ENCODE measurements around the gene SEMA6A.

Gene SEMA6A

DNA sequence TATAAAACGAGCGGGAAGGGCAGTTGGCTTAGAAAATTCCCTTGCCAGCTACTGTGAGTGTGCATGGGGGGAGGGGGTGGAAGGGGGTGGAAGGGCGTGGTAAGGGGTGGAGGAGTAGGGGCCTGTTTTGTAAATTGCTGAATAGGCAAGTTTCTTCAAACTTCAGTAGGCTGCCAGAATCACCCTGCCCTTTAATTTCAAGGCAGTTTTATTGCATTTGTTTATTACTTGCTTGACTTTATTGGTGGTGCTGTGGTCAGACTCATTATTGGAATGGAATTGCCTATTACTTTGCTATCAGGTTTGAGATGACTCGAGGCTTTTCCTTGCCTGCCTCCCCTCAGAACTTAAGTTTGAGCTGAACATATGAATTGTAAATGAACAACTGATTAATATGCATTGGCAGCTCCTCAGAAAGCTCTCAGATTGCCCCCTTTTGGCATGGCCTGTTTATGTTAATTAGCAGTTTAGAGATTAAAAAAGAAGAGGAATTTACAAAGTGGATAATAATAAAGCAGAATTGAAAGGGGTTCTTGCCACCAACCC is 76.0 kb downstream of the SEMA6A start:
- TF ChIP-seq, protein P1, sequence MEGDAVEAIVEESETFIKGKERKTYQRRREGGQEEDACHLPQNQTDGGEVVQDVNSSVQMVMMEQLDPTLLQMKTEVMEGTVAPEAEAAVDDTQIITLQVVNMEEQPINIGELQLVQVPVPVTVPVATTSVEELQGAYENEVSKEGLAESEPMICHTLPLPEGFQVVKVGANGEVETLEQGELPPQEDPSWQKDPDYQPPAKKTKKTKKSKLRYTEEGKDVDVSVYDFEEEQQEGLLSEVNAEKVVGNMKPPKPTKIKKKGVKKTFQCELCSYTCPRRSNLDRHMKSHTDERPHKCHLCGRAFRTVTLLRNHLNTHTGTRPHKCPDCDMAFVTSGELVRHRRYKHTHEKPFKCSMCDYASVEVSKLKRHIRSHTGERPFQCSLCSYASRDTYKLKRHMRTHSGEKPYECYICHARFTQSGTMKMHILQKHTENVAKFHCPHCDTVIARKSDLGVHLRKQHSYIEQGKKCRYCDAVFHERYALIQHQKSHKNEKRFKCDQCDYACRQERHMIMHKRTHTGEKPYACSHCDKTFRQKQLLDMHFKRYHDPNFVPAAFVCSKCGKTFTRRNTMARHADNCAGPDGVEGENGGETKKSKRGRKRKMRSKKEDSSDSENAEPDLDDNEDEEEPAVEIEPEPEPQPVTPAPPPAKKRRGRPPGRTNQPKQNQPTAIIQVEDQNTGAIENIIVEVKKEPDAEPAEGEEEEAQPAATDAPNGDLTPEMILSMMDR (IDR thresholded peaks at IDR 0.05; ENCODE audit: low read depth, low read length): no peak
- no peak for DNase-seq (ENCODE audit: extremely low read depth, low read depth)

DNA sequence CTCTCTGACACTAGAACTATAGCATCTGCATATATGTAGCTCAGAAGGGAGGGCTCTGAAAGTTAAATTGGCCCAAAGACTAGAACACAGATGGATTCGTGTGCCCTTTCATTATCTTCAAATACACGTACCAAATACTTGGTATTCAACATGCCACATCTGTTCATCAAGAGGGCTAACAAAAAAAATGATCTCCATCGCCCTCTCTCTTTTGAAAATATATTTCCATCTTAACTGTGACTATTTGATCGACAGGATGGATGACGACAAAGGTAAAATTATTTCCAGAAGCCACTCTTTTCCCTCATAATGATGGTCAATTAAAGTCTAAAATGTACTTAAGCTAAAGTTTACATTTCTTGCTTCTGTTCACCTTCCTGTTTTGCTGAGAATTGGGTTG is 77.0 kb downstream of the SEMA6A start:
- TF ChIP-seq, protein P1 (IDR thresholded peaks at IDR 0.05; ENCODE audit: low read depth, low read length): no peak
- no peak for DNase-seq (ENCODE audit: extremely low read depth, low read depth)

DNA sequence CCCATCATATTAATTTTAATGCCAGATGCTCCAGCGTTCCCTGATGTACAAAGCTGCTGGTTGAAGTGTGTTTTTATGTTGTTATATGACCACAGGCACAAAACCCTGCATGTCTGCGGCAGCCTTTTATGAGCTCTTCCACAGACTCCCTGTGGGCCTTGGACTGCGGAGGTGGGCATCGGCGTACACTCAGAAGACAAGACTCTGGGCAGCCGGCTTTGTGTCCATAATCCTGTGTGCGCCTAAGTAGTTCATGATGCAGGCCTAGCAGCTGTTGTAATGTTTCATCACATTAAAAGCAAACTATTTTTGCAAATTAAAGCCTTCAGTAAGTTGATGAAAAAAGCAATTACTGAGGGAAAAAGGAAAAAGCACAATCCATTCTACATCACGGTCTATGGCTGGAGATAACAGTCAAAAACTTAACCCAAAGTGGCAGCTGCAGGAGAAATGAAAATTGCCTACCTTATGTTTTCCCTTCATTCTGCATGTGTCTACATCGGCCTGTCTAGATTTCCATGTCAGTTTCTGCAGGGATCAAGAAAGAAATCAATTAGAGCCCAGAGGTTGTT is 78.8 kb downstream of the SEMA6A start:
- TF ChIP-seq, protein P1 (IDR thresholded peaks at IDR 0.05; ENCODE audit: low read depth, low read length): no peak
- no peak for DNase-seq (ENCODE audit: extremely low read depth, low read depth)

DNA sequence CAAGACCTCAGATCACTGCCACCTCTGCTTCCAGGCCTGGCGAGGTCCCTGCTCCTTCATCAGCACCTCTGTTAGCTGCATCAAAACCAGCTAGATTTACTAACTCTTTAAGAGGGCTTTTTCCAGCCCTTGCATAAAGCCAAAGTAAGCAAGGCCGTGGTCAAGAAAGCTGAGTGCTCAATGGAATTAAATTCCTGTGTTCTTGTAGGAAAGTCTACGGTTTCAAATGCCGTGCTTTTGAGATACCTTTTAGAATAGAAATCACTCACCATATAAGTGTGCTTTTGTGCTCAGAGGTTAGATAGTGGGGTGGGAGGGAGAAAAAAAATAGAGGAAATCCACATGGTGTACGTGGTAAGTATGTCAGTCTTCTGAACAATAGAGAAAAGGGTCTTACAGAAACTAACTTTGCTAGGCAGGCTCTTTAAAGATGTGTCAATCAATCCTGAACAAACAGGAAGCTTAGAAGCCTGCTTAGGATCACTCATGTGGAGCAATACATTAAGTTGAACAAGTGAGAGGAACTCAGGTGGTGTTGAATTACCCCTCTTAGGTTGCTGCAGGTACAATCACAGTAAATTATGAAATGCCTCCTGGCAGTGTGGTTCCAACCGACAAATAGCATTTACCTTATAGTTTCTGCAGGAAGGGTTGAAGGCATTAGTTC is 79.7 kb downstream of the SEMA6A start:
- DNase-seq (ENCODE audit: extremely low read depth, low read depth): no peak
- TF ChIP-seq, protein P1 (IDR thresholded peaks at IDR 0.05; ENCODE audit: low read depth, low read length): no peak

DNA sequence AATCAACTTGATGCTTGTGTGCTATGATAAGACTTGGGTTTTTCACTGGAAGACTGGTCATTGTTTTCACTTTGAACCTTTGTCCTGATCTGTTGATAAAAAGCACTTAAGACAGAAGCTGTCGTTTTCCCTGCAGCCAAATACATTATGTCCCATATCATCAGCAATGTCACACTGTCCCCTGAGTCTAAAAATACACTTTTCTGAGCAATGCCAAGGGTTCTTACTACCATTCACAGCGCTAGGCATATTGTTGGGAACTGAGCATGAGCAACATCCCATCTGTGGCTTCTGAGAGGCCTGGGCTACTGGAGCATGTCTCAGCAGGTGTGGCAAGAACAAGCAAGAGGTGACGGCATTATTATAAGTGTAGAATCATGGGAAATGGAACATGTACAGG is 81.8 kb downstream of the SEMA6A start:
- TF ChIP-seq, protein P1 (IDR thresholded peaks at IDR 0.05; ENCODE audit: low read depth, low read length): no peak
- no peak for DNase-seq (ENCODE audit: extremely low read depth, low read depth)

DNA sequence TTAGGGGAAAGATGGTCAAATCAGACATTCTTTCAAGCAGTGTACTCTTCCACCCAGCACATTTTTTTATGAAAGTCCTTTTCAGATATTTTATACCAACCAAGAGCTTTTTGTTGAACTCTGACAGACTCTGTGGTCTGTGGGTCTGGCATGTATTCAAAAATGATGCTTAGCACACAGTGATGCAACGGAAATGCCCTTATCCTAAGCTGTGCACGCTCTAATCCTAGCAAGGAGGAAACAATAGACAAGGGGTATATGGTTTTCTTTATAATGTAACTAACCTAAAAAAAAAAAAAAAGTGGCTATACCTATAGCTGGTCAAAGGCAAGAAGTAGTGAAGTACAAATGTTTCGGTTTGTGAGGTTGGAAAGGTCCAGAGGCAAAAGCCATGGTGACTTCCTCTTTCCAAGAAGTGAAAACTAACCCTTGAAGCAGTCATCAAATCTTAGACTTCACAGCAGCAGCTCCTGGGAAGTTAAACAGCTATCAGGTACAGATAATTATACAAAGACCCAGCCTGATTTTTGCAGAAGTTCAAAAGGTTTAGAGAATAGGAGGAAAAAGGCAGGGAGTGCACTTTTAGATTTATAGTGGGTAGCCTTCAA is 82.5 kb downstream of the SEMA6A start:
- TF ChIP-seq, protein P1 (IDR thresholded peaks at IDR 0.05; ENCODE audit: low read depth, low read length): no peak
- peak; percentile 81 for DNase-seq (ENCODE audit: extremely low read depth, low read depth)
